HEK293 (cell line): ENCODE measurements around the gene CRY1.

ENCODE experiments used
- CTCF ChIA-PET: fragments of 350-600 bp; formaldehyde crosslinking; extraction: SDS; loops from one replicate; lab custom pipeline; 2021; ENCODE audit warnings: antibody characterized with exemption; lab: Yijun Ruan, JAX
- POLR2A ChIA-PET: fragments of 300-600 bp; formaldehyde crosslinking; extraction: SDS; loops from one replicate; lab custom pipeline; 2020; ENCODE audit warnings: antibody characterized with exemption, inconsistent platforms; lab: Yijun Ruan, JAX
- H3K27ac ChIP-seq: fragments of 200-500 bp; sonication (Bioruptor generic); 2 replicates; pipeline ENCODE4 v1.5.1; 2014; ENCODE audit warnings: low read depth, low read length, control low read depth, inconsistent platforms; ENCODE audit errors: extremely low read depth
- H3K36me3 ChIP-seq, 2 experiments: fragments of 200-500 bp in 1 of 2; sonication (Bioruptor generic) in 1 of 2; 1 replicate in 1 of 2; 2 replicates in 1 of 2; pipeline ENCODE4 v1.5.1; 2014 to 2017; ENCODE audit warnings: inconsistent platforms in 2 of 2, low read length in 2 of 2; ENCODE audit not compliant: control insufficient read depth in 2 of 2, insufficient read depth in 1 of 2
- H3K4me1 ChIP-seq: fragments of 200-500 bp; sonication (Bioruptor generic); 2 replicates; pipeline ENCODE4 v1.5.1; 2014; ENCODE audit warnings: mild to moderate bottlenecking, low read length, inconsistent platforms; ENCODE audit not compliant: control insufficient read depth, insufficient read depth
- H3K4me3 ChIP-seq: 2 replicates; pipeline ENCODE4 v1.5.1; 2011; ENCODE audit warnings: low read depth, mild to moderate bottlenecking, control low read depth, low read length, moderate library complexity
- H3K9me3 ChIP-seq: fragments of 200-500 bp; sonication (Bioruptor generic); 2 replicates; pipeline ENCODE4 v1.5.1; 2014; ENCODE audit warnings: low read depth, low read length, inconsistent platforms; ENCODE audit not compliant: control insufficient read depth, insufficient read depth
- FEZF1 ChIP-seq: fragments of 450-650 bp; formaldehyde crosslinking; IDR thresholded peaks from 2 replicates; pipeline ENCODE4 v1.5.1; 2016; ENCODE audit warnings: missing biosample characterization, missing genetic modification characterization
- KLF17 ChIP-seq: fragments of 450-650 bp; formaldehyde crosslinking; IDR thresholded peaks from 2 replicates; pipeline ENCODE4 v1.5.1; 2016; ENCODE audit warnings: missing biosample characterization, missing genetic modification characterization
- KLF8 ChIP-seq: fragments of 450-650 bp; formaldehyde crosslinking; IDR thresholded peaks from 2 replicates; pipeline ENCODE4 v1.5.1; 2016; ENCODE audit warnings: missing biosample characterization, missing genetic modification characterization
- PATZ1 ChIP-seq: fragments of 450-650 bp; formaldehyde crosslinking; IDR thresholded peaks from 2 replicates; pipeline ENCODE4 v1.5.1; 2016; ENCODE audit warnings: missing biosample characterization, missing genetic modification characterization
- SETDB1 ChIP-seq: IDR thresholded peaks from one replicate; pipeline ENCODE4 v1.6.1; 2017; ENCODE audit warnings: mild to moderate bottlenecking, low read length, moderate library complexity, mixed read lengths; ENCODE audit not compliant: insufficient read length
- ZBTB10 ChIP-seq: fragments of 450-650 bp; formaldehyde crosslinking; IDR thresholded peaks from 2 replicates; pipeline ENCODE4 v1.5.1; 2016; ENCODE audit warnings: missing biosample characterization, missing genetic modification characterization
- ZBTB26 ChIP-seq: fragments of 450-650 bp; formaldehyde crosslinking; optimal IDR thresholded peaks from 2 replicates; pipeline ENCODE3; 2016; ENCODE audit warnings: missing biosample characterization, mild to moderate bottlenecking, missing genetic modification characterization
- ZBTB7A ChIP-seq: fragments of 450-650 bp; formaldehyde crosslinking; IDR thresholded peaks from 2 replicates; pipeline ENCODE4 v1.5.1; 2016; ENCODE audit warnings: low read depth, missing biosample characterization, missing genetic modification characterization
- ZFP41 ChIP-seq: fragments of 450-650 bp; formaldehyde crosslinking; IDR thresholded peaks from 2 replicates; pipeline ENCODE4 v1.5.1; 2016; ENCODE audit warnings: missing biosample characterization, missing genetic modification characterization, borderline replicate concordance
- ZNF184 ChIP-seq: fragments of 450-650 bp; IDR thresholded peaks from 2 replicates; pipeline ENCODE4 v1.5.1; 2018; ENCODE audit warnings: missing biosample characterization, mild to moderate bottlenecking, missing genetic modification characterization
- ZNF211 ChIP-seq: fragments of 450-650 bp; formaldehyde crosslinking; IDR thresholded peaks from 2 replicates; pipeline ENCODE4 v1.5.1; 2016; ENCODE audit warnings: low read depth, missing biosample characterization, missing genetic modification characterization
- ZNF280C ChIP-seq: fragments of 450-650 bp; formaldehyde crosslinking; IDR thresholded peaks from 2 replicates; pipeline ENCODE4 v1.5.1; 2016; ENCODE audit warnings: missing biosample characterization, missing genetic modification characterization
- ZNF335 ChIP-seq: fragments of 450-650 bp; formaldehyde crosslinking; conservative IDR thresholded peaks from 2 replicates; pipeline ENCODE4 v1.5.1; 2016; ENCODE audit warnings: missing biosample characterization, missing genetic modification characterization
- ZNF354C ChIP-seq: fragments of 450-650 bp; formaldehyde crosslinking; IDR thresholded peaks from 2 replicates; pipeline ENCODE4 v1.5.1; 2016; ENCODE audit warnings: missing biosample characterization, missing genetic modification characterization, low read depth, borderline replicate concordance
- ZNF404 ChIP-seq: fragments of 450-650 bp; formaldehyde crosslinking; IDR thresholded peaks from 2 replicates; pipeline ENCODE4 v1.5.1; 2017; ENCODE audit warnings: missing biosample characterization, missing genetic modification characterization
- ZNF510 ChIP-seq: fragments of 450-650 bp; formaldehyde crosslinking; IDR thresholded peaks from 2 replicates; pipeline ENCODE4 v1.5.1; 2018; ENCODE audit warnings: mild to moderate bottlenecking, missing genetic modification characterization, missing biosample characterization; ENCODE audit not compliant: insufficient replicate concordance
- ZNF521 ChIP-seq: fragments of 450-650 bp; formaldehyde crosslinking; IDR thresholded peaks from 2 replicates; pipeline ENCODE4 v1.5.1; 2017; ENCODE audit warnings: missing biosample characterization, mild to moderate bottlenecking, missing genetic modification characterization
- ZNF530 ChIP-seq: fragments of 450-650 bp; formaldehyde crosslinking; IDR thresholded peaks from 2 replicates; pipeline ENCODE4 v1.5.1; 2016; ENCODE audit warnings: low read depth, missing biosample characterization, missing genetic modification characterization
- ZNF596 ChIP-seq: fragments of 450-650 bp; IDR thresholded peaks from 2 replicates; pipeline ENCODE4 v1.5.0; 2018; ENCODE audit warnings: missing biosample characterization, mild to moderate bottlenecking, missing genetic modification characterization, moderate library complexity
- ZNF610 ChIP-seq: fragments of 450-650 bp; formaldehyde crosslinking; IDR thresholded peaks from 2 replicates; pipeline ENCODE4 v1.5.1; 2016; ENCODE audit warnings: missing biosample characterization, missing genetic modification characterization, borderline replicate concordance
- ZNF776 ChIP-seq: fragments of 450-650 bp; formaldehyde crosslinking; IDR thresholded peaks from 2 replicates; pipeline ENCODE4 v1.5.0; 2017; ENCODE audit warnings: missing biosample characterization, missing genetic modification characterization, borderline replicate concordance

CRY1 gene

GRCh38 chr12:106955377-106956047 is 137.8 kb downstream of the CRY1 start, which contains the start of gene TMEM263:
Gene TMEM263 (plus strand): TSS chr12:106955907. CDS start chr12:106967117, 11,210 bp downstream.
- H3K4me1 ChIP-seq = peaks cover 15% of the 10 kb centered on the region
- CTCF ChIA-PET = interaction anchor here (0.6 to 0.9 kb wide), 7 partner anchors 14 to 799 kb away, joined by 3 read pairs; no protein-coding TSS in a partner anchor
- no peaks in the 10 kb centered on the region; a peak in 1 of 3 replicates for H3K36me3 ChIP-seq
- H3K27ac ChIP-seq = peak within 1 kb of the TSS; percentile 96
- POLR2A ChIA-PET = interaction anchor here (0.6 to 2.4 kb wide), 16 partner anchors 14 to 654 kb away, joined by 3 to 34 read pairs (median 4); partner anchors contain the start of genes CRY1, MTERF2 and POLR3B
- H3K4me3 ChIP-seq = peak within 1 kb of the TSS; percentile 59
- no peaks in the 10 kb centered on the region for H3K9me3 ChIP-seq
- TF ChIP-seq ZNF354C = no peak
- TF ChIP-seq ZFP41 (tag by site-specific recombination) = no peak
- TF ChIP-seq ZNF280C = no peak
- no peak for TF ChIP-seq ZNF510 (tag by site-specific recombination)
- peak; percentile 98 for TF ChIP-seq PATZ1 (tag by site-specific recombination)
- TF ChIP-seq ZNF211 = no peak
- no peak for TF ChIP-seq ZNF530 (tag by site-specific recombination)
- TF ChIP-seq ZNF404 (tag by site-specific recombination) = no peak
- TF ChIP-seq ZBTB10 (tag by site-specific recombination) = peak; percentile 88
- TF ChIP-seq KLF17 = 0 out of 2 replicates have a peak, but pooled peaks have one; percentile 10
- TF ChIP-seq ZNF596 (tag by site-specific recombination) = peak; percentile 65; the same call in 1 of the 2 replicates
- peak; percentile 75; the same call in 1 of the 2 replicates for TF ChIP-seq KLF8
- TF ChIP-seq FEZF1 = no peak
- peak; percentile 95 for TF ChIP-seq ZBTB26
- peak; percentile 91; the same call in 1 of the 2 replicates for TF ChIP-seq ZBTB7A (tag by site-specific recombination)
- no peak for TF ChIP-seq ZNF610
- no peak; the same call in none of the 2 replicates for TF ChIP-seq ZNF335 (tag by site-specific recombination)
- TF ChIP-seq ZNF776 = no peak
- TF ChIP-seq SETDB1 = peak; percentile 74
- no peak for TF ChIP-seq ZNF521 (tag by site-specific recombination)
- 0 out of 2 replicates have a peak, but pooled peaks have one; percentile 17 for TF ChIP-seq ZNF184
